HS-5 (cell line): ENCODE measurements around the gene DCDC2.
"Not testable (repeated sequence)": the region's sequence is repeated elsewhere in the genome, so short reads cannot be mapped to it uniquely, and the experiment has no call there.

Experiments used
- DNase-seq: peaks from one replicate; pipeline ENCODE4 v3.0.0-alpha.2; 2012; ENCODE audit warnings: low read depth

The DCDC2 gene

DNA sequence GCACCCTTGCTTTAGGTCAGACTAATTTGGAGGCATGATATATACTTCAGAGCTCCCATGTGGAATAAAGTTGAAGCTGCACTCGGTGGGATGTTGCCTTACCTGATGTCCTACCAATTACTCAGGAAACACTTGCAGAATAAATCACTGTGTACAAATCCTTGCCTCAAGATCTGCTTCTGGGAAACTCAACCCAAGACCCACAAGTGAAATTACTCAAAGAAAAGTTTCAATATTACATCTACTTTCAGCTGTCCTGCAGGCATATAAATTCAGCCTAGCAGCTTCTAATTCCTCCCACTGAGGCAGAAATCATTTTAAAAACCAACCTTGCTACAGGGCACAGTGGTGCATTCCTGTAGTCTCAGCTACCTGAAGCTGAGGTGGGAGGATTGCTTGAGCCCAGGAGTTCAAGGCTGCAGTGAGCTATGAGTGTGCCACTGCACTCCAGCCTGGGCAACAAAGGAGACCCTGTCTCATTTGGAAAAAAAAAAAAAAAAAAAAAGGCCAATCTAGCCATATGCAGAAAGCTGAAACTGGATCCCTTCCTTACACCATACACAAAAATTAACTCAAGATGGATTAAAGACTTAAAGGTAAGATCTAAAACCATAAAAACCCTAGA, 20.7 kb upstream of the DCDC2 start:
- DNase-seq, result no peak

DNA sequence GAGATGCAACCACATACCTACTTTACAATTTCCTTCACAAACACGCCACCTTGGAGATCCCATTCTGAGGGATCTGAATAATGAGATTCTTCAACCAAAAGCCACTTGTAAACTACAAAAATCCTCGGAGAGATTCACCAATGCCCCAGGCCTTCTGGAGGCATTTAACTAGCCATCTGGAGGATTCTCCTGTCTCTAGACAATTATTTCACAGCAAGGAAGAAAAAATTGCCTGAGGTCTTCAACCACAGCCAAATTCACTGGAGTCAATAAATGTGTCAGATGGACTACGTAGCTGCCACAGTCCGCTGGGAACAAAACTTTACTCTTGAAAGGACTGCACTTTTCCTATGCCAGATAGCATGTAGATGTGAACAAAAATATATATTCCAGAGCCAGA, 19.0 kb upstream of the DCDC2 start:
- no peak for DNase-seq

DNA sequence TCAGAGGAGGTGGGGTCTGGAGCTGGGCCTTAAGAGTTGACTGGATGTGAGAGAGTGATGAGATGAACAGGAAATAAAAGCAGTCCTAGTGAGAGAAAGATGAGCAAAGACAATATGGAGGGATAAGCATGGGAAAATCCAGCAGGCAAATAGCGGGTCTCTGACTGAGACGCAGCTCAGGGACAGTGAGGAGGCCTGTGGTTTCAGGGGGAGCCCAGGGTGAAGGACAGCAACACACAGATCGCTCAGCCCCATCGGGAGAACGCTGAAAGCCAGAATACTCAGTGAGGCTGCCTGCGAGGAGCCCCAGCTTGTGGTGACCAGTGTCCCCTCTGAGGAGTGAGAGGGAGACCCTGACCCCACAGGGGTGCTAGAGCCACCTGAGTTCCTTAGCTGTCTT, 16.8 kb upstream of the DCDC2 start:
- DNase-seq, result no peak

DNA sequence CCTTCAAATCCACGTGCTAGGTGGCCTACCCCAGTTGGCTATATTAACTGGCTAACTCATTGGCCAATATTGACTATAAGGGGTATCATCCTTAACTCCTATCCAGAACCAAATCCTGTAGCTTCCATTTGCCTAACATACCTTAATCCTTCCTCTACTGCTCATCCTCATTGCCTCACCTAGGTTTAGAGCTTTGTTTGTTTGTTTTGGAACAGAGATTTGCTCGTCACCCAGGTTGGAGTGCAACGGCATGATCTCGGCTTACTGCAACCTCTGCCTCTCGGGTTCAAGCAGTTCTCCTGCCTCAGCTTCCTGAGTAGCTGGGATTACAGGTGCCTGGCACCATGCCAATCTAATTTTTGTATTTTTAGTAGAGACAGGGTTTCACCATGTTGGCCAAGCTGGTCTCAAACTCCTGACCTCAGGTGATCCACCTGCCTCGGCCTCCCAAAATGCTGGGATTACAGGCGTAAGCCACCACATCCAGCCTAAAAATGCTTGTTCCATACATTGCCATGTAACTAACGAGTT, 7.3 kb upstream of the DCDC2 start:
- DNase-seq, result not testable (repeated sequence)

DNA sequence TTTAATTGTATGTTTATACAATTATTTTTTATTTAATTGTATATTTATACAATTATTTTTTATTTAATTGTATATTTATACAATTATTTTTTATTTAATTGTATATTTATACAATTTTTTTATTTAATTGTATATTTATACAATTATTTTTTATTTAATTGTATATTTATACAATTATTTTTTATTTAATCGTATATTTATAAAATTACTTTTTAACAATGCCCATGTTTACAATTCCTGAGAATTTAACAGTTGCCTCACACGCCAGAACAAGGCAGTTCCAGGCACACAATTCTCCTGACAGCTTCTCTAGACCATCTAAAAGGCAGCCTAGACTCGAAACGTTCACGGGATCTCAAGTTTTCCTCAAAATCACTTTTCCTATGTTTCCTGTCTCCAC, 4.5 kb upstream of the DCDC2 start:
- DNase-seq, result not testable (repeated sequence)

DNA sequence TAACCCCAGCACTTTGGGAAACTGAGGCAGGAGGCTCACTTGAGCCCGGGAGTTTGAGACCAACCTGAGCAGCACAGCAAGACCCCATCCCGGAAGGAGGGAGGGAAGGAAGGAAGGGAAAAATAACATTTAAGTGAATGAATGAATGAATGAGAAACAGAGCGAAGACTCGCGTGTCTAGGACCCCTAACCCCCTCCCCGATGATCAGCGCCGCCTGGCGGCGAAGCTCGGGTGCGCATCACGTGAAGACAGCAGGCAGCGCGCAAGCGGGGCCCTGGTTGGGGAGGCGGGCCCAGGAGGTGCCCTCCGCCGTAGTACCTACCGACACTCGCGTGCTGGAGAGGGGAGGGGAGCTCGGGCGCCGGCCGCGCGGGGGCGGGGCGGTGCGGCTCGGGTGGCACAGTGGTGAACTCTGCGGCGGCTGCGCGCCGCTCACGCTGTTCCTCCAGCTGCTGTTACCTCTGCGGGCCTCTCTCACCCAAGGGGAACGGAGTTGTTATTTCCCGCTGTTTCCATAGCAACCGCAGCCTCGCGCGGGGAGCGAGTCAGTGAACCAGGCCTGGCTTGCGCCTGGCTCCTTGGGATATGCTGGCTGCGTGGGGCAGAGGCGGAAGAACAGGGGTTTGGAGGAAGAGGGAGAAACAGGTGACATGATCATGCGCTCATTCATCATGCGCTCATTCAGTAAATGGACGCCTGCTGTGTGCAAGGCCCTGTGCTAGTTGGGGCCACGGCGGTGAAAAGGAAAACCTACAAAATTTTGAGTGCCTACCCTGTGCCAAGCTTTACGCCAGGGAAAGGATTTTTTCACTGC, 2.0 kb upstream of the DCDC2 start:
- peak; percentile 62 for DNase-seq

DNA sequence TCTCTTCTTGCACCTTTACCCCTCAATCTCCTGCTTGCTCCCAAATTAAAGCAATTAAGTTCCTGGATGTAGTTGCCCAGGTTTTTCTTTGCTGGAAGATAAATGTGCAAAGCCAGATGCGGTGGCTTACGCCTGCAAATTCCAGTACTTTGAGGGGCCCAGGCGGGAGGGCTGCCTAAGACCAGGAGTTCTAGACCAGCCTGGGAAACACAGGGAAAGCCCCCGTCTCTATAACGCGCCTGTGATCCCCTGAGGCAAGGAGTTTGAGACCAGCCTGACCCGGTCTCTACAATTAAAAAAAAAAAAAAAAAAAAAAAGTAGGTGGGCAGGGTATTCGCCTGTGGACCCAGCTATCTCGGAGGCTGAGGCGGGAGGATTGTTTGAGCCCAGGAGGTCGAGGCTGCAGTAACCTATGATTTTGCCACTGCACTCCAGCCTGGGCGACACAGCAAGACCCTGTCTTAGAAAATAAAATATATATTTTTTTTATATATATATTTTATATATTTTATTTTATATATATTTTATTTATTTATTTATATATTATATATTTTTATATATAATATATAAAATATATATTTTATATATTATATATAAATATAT, 461 bp upstream of the DCDC2 start:
- DNase-seq, result no peak

DNA sequence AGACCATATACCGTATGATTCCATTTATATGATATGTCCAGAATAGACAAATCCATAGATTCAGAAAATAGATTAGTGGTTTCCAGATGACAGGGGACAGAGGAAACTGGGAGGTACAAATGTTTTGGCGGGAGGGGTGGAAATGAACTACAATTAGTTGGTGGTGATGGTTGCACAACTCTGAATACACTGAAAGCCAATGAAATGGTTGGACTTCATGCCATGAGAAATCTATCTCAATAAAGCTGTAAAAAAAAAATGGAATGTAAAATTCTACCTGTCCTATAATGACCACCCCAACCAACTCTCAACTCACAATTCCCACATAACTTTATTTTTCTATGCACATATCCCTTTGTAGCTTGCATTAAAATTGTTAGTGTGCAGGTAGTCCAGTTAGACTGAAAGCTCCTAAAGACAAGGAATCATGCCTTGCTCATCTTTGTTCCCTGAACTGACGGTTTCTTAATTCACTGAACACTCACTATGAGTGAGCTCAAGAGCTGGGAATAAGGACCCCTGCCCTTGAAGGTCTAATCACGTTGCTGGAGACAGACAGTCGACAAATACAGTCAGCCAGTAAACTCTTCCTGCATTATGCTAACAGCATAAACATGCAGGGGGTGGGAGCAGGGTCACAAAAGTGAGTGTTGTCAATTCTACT, 1.4 kb downstream of the DCDC2 start:
- DNase-seq, result no peak

DNA sequence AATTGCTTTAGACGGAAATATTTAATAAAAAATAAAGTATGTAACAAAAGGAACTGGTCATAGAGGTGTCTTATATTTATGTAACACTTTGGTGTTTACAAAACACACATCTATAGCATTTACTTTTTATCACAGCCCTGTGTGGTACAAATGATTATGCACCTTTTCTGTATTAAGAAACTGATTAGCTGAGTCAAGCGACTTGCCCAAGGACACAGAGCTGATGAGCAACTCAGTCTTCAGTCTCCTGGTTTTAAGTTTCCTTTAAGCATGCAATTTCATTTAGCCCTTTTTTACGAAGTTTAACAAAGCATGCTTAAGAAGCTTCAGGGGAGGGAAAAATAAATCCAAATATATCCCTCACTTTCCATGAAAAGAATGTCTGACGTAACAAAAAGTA, 2.5 kb downstream of the DCDC2 start:
- no peak for DNase-seq

DNA sequence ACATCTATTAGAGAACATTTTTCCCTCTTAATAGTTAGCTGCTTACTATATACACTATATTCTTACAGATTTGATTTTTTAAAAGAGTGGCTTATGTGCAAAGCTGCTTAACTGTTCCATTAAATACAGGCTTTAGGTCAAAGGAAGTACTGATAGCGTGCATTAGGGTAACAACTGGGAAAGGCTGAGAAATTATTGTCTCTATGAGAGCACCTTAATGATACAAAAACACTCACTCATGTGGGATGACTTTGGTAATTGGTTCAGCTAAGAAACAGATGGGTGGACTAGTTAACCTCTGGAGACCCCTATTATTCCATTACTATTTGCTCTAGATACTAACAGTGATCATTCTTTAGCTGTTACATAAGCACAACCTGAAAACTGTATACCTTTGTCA, 4.0 kb downstream of the DCDC2 start:
- DNase-seq, result no peak

DNA sequence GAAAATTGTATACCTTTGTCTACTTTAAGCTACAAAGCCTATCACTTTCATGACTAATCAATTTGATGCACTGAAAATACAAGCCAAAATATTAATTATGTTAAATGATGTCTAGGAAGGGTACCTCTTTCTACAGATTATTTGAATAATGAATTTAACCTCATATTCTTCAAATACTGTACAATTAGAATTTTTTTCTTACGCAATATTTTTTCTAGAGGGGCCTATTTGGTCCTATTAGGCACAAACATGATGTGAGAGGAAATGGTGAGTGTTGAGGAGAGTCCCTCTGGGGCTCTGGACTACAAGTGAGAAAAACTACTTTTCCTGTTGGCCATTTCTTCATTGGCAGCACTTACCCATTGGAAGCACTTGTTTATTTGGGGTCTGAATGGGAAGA, 5.4 kb downstream of the DCDC2 start:
- no peak for DNase-seq

DNA sequence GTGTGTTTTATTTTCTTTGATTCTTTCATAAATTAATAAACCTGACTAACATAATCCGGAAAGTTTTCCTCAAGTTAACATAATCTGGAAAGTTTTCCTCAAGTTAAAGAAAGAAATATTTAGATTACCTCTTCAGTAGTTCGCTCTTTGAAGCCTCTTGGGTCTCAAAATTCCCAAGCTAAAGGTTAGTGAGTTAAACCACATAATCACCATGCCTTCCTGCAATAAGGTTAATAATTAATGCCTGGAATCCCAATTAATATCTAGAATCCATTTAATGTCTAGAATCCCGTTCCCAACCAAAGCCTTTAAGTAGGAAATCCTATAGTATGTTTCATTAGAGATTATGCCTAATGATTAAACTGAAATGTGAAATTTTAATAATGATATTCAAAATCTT, 12.9 kb downstream of the DCDC2 start:
- no peak for DNase-seq

DNA sequence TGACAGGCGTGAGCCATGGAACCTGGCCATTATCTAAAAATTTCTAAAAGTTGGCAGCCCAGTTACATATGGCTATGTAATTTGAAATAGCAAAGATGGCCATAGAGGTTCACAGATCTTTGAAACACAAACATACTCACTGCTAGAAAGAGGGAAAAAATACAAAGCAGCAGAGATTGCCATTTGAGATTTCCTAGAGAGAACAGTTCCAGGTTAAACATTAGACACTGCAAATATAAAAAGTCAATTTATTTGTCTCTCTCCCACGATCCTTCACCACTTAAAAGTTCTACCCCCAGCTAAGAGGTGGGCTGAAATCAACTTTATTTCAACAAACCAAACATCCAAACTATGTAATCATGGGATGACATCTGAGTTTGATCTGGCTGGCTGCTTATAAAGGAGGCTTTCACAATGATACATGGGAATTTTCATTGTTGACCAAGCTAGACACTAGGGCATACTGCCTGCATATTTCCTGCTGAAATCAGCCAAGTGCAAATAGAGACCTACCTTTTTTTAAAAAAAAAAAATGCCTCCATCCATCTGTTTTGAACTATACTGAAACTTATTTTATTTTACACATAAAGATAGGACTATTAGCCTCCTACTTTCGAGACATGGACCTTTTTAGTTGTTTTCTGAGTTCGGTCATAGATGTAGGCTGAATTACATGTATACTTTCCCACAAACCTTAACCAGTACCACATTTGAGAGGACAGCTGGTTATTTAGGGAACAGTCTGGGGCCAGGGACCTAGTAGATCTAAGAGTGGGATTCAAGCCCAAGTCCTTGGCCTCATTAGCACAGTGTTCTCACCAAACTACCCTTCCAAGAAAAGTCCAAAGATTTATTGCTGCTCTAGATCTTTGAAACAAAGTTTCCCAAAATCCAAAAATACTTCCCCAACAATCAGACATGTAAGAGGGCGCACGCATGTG, 16.6 kb downstream of the DCDC2 start:
- DNase-seq, result no peak

DNA sequence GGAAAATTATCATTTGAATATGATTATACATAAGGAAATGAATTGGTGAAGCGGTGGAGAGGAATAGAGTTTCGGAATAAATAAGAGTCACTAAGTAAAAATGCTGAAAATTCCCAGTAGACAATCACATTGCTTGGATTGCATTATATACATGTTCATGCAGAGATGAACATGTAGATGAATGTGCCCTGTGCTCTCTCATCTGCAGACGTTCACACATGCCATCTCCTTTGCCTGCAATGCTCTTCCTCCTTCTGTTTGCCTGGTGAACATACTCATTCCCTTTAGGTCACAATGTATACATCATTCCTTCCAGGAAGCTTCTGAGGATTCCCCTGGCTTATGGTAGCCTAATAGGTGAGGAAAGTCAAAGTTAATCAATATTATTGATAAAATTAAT, 17.9 kb downstream of the DCDC2 start:
- DNase-seq, result no peak

DNA sequence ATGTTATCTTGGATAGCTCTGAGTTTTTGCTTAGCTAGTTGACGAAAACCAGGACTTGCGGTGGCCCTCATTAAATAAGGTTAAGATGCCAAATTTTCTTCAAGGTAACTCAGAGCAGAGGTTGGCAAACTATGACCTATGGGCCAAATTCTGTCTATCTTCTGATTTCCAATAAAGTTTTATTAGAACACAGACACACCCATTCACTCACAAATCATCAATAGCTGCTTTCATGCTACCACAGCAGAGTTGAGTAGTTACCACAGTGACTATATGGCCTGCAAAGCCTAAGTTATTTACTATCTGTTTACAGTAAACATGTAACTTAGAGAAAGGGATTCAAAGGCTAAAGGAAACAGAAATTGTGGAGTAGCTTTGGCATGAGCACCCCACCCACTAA, 23.6 kb downstream of the DCDC2 start:
- no peak for DNase-seq

DNA sequence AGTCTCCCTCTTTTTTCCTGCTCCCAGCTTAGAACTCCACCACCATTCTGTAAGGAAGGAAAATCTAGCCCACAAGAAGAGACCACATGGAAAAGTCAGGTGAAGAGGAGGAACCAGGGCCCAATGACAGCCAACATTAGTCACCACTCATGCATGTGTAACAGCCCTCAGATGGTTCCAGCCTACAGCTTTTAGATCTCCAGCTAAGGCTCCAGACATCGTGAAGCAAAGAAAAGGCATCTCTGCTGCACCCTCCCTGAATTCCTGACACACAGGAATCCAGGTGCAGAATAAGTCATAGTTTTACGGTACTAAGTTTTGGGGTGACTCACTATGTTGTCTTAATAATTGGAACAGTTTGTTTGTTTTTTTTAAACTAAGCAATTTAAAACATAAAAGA, 25.5 kb downstream of the DCDC2 start:
- peak; percentile 73 for DNase-seq

DNA sequence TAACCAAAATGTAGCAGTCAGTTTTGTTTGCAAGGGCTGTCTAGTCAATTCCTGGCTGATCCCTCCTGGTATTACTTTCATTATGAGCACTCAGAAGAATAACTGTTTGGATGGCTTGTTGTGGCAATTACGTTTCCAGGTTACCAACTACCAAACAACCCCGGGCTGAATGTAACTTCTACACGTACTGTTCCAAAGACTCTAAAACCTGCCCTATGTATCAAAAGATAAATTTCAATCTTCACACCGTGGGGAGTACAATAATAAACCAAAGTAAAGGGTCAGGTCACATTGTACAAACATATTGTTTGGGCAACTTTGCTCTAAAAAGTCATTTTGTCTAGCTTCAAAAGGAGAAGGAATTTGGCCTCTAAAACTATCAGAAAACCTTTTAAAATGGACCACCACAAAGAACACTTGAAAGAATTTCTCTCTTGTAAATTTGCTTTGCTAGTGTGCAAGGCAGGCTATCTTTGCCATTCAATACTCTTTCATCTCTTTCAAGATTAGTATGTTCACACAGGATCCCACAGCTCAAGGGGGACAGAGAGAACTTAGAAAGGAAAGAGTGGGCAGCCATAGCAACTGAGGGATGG, 27.6 kb downstream of the DCDC2 start:
- no peak for DNase-seq

DNA sequence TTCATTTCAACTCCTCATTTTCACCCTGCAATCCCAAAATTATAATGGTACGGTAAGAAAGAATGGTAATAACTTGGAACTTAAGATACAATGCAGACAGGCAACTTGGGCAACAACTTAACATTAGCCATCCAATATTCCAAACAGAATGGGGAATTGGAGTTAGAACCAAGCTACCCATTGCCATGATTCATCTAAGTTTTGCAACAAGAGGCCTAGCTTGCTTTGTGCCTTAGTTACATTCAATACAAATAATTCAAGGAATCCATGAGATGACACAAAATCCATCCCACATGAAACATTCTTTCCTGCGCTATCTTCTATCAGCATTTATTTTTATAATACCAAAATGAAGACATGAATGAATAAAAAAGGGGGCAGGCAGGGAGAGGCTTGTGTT, 28.4 kb downstream of the DCDC2 start:
- no peak for DNase-seq

DNA sequence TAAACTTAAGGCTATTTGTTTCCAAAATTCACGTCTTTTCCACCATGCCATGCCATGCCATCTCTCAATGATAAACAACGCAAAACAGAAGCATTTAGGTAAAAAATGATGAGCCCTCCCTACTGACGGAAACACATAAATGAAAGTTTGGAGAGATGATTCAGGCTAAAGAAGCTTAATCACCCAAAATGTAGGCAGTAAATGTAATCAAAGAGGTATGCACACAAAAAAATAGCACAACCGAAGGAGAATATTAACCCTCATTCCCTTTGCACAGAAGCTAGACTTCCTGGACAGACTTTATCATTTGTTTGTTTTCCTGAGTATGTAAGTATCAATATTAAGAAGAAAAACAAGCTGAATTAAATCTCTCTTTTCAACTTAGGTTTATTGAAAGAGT, 28.8 kb downstream of the DCDC2 start:
- DNase-seq, result peak; percentile 45

DNA sequence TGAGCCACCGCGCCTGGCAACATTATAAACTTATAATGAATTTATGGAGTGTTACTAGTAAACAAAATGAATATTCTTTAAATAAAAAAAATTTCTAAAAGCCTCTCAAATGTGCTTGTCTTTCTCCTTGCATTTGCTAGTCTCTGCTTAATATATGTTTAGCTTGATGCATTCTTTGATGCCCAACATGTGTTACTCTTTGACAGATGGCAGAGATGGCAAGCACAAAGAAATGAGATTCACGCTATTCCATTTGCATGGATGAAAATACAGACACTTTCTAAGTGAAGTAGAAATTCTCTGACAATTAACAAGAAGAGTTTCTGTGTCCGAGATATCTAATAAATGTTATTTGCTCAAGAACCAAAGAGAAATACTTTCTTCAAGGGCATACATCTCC, 30.1 kb downstream of the DCDC2 start:
- DNase-seq, result no peak

DNA sequence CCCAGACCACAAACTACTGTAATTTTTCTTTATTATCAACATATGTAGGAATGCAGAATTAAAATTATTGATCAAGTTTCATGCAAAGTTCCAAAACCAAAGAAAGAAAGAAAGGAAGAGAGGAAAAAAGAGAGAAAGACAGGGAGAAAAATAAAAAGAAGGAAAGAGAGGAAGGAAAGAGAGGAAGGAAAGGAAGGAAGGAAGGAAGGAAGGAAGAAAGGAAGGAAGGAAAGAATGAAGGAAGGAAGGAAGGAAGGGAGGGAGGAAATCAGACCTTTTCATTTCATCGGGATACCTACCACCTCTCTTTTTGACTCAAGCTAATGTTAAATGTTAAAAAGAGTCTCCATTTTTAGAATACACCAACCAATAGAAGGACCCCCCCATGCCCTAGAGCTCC, 31.9 kb downstream of the DCDC2 start:
- DNase-seq, result no peak
